ENCODE results near the gene TAPBPL.

The TAPBPL gene

GRCh38 chr12:6438345-6438744, 13.5 kb upstream of the TAPBPL start:
- WGBS, result 92% methylated on average over 11 of the region's 12 CpGs

GRCh38 chr12:6440391-6440790, 11.5 kb upstream of the TAPBPL start:
- no peaks in the 10 kb centered on the region for H3K9me3 ChIP-seq (ENCODE audit: insufficient read depth, low read depth, low read length)
- H3K27me3 ChIP-seq (ENCODE audit: insufficient read depth, low read length), result no peaks in the 10 kb centered on the region
- no peak overlapping the region for H3K4me3 ChIP-seq (ENCODE audit: low read length)
- no peak overlapping the region for H3K27ac ChIP-seq (ENCODE audit: low read depth, low read length)
- no peak overlapping the region for H3K9ac ChIP-seq (ENCODE audit: low read depth, low read length)
- 100% methylated on average over 1 of the region's 1 CpG for WGBS
- no peaks in the 10 kb centered on the region for H3K36me3 ChIP-seq (ENCODE audit: insufficient read depth, low read length)
- no peaks in the 10 kb centered on the region for H3K4me1 ChIP-seq (ENCODE audit: insufficient read depth, low read length)

More at GRCh38 chr12:6438345-6438744, 13.5 kb upstream of the TAPBPL start:
- Histone ChIP-seq H3K27me3 (ENCODE audit: insufficient read depth, low read length) (no peaks in the 10 kb centered on the region), H3K4me1 (ENCODE audit: insufficient read depth, low read length) (peaks cover 7% of the 10 kb centered on the region; the same call in 1 of the 2 replicates), H3K27ac (ENCODE audit: low read depth, low read length) (no peak overlapping the region), H3K4me3 (ENCODE audit: low read length) (no peak overlapping the region), H3K9me3 (ENCODE audit: insufficient read depth, low read depth, low read length) (no peaks in the 10 kb centered on the region), H3K9ac (ENCODE audit: low read depth, low read length) (no peak overlapping the region), H3K36me3 (ENCODE audit: insufficient read depth, low read length) (no peaks in the 10 kb centered on the region)

DNA sequence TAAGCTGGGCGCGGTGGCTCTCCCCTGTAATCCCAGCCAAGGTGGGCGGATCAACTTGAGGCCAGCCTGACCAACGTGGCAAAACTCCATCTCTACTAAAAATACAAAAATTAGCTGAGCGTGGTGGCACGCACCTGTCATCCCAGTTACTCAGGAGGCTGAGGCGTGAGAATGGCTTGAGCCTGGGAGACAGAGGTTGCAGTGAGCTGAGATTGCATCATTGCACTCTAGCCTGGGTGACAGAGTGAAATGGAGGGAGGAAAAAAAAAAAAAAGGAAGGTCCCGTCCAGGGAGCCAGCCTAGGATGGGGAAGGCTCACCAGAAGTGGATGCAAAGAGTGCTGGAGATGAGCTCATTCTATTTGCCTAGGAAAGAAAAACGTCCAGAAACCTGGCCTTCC, 9.0 kb upstream of the TAPBPL start:
- 90% methylated on average over 9 of the region's 9 CpGs for WGBS
- Histone ChIP-seq H3K4me1 (ENCODE audit: insufficient read depth, low read length) (no peaks in the 10 kb centered on the region), H3K4me3 (ENCODE audit: low read length) (no peak overlapping the region), H3K9me3 (ENCODE audit: insufficient read depth, low read depth, low read length) (no peaks in the 10 kb centered on the region), H3K27ac (ENCODE audit: low read depth, low read length) (no peak overlapping the region), H3K27me3 (ENCODE audit: insufficient read depth, low read length) (no peaks in the 10 kb centered on the region), H3K36me3 (ENCODE audit: insufficient read depth, low read length) (no peaks in the 10 kb centered on the region), H3K9ac (ENCODE audit: low read depth, low read length) (no peak overlapping the region)

- Histone ChIP-seq H3K27me3 (ENCODE audit: insufficient read depth, low read length) (no peaks in the 10 kb centered on the region), H3K4me3 (ENCODE audit: low read length) (no peak overlapping the region), H3K27ac (ENCODE audit: low read depth, low read length) (no peak overlapping the region), H3K9me3 (ENCODE audit: insufficient read depth, low read depth, low read length) (no peaks in the 10 kb centered on the region), H3K4me1 (ENCODE audit: insufficient read depth, low read length) (no peaks in the 10 kb centered on the region), H3K36me3 (ENCODE audit: insufficient read depth, low read length) (no peaks in the 10 kb centered on the region), H3K9ac (ENCODE audit: low read depth, low read length) (no peak overlapping the region)
- WGBS, result 73% methylated on average over 9 of the region's 9 CpGs
Measured at GRCh38 chr12:6443361-6443983, 8.4 kb upstream of the TAPBPL start.

- Histone ChIP-seq H3K4me1 (ENCODE audit: insufficient read depth, low read length) (no peaks in the 10 kb centered on the region), H3K4me3 (ENCODE audit: low read length) (no peak overlapping the region), H3K9me3 (ENCODE audit: insufficient read depth, low read depth, low read length) (no peaks in the 10 kb centered on the region), H3K36me3 (ENCODE audit: insufficient read depth, low read length) (no peaks in the 10 kb centered on the region), H3K27me3 (ENCODE audit: insufficient read depth, low read length) (no peaks in the 10 kb centered on the region), H3K9ac (ENCODE audit: low read depth, low read length) (no peak overlapping the region), H3K27ac (ENCODE audit: low read depth, low read length) (no peak overlapping the region)
- 85% methylated on average over 4 of the region's 4 CpGs for WGBS
Measured at GRCh38 chr12:6444031-6444430, 7.8 kb upstream of the TAPBPL start.

DNA sequence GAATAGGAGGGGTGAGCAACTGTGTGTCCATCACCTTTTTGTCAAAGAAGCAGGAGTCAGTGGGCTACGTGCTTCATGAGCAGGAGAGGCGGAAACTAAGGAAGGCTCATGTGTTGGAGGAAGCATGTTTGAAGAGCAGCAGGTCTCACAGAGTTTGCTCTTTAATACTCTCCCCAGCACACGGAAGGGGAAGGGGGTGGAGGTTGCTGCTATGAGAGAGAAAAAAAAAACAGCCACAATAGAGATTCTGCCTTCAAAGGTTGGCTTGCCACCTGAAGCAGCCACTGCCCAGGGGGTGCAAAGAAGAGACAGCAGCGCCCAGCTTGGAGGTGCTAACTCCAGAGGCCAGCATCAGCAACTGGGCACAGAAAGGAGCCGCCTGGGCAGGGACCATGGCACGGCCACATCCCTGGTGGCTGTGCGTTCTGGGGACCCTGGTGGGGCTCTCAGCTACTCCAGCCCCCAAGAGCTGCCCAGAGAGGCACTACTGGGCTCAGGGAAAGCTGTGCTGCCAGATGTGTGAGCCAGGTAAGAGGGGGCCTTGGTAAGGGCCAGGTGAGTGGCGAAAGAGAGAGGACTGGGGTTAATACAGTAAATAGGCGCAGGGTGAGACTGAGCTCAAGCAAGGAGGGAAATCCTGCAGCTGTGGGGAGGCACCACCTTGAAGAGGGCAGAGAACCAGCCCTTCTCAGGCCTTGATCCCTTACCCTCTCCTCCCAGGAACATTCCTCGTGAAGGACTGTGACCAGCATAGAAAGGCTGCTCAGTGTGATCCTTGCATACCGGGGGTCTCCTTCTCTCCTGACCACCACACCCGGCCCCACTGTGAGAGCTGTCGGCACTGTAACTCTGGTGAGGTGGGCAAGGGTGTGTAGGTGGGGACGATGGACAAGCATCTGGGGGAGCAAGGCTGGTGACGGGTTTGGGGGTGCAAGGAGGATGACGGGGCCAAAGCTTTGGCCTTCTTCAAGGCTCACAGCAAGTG, 6.8 kb upstream of the TAPBPL start, which contains the start of gene CD27:
CD27 (plus strand) TSS at position 252 of the 985 bp plus-strand sequence; CDS start at position 393, 141 bp downstream.
- Histone ChIP-seq H3K36me3 (ENCODE audit: insufficient read depth, low read length) (no peaks in the 10 kb centered on the region), H3K4me3 (ENCODE audit: low read length) (no peak within 1 kb of the TSS), H3K4me1 (ENCODE audit: insufficient read depth, low read length) (peaks cover 2% of the 10 kb centered on the region), H3K9me3 (ENCODE audit: insufficient read depth, low read depth, low read length) (no peaks in the 10 kb centered on the region), H3K9ac (ENCODE audit: low read depth, low read length) (no peak within 1 kb of the TSS), H3K27me3 (ENCODE audit: insufficient read depth, low read length) (no peaks in the 10 kb centered on the region), H3K27ac (ENCODE audit: low read depth, low read length) (no peak within 1 kb of the TSS)
- WGBS, result 93% methylated on average over 15 of the region's 16 CpGs

DNA sequence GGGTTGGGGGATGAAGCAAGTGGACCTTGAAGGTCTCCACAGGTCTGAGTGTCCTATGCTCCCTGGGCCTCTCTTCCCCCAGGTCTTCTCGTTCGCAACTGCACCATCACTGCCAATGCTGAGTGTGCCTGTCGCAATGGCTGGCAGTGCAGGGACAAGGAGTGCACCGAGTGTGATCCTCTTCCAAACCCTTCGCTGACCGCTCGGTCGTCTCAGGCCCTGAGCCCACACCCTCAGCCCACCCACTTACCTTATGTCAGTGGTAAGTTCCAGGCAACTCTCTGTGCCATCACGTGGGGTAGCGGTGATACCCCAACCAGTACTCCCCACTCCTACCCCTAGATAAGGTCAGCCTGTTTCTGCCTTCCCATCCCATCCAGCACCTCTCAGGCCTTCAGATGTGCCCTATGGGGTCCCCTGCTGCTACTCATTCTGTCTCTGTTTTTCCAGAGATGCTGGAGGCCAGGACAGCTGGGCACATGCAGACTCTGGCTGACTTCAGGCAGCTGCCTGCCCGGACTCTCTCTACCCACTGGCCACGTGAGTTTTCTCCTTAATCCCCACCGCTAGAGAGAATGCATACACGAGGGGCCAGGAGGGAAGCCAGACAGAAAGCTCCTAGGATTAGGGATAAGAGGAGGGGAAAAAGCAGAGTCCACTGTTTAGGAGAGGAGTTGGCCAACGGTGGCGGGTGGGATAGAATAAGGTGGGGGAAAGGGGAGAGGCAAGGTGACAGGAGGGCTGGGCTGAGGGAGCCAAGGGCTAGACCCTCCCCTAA, 1.6 kb upstream of the TAPBPL start:
- WGBS, result 79% methylated on average over 16 of the region's 16 CpGs
- H3K9ac ChIP-seq (ENCODE audit: low read depth, low read length), result peak overlapping the region; percentile 65
- no peaks in the 10 kb centered on the region for H3K27me3 ChIP-seq (ENCODE audit: insufficient read depth, low read length)
- H3K4me3 ChIP-seq (ENCODE audit: low read length), result peak overlapping the region; percentile 40; the same call in 1 of the 2 replicates
- H3K27ac ChIP-seq (ENCODE audit: low read depth, low read length), result peak overlapping the region; percentile 90
- H3K36me3 ChIP-seq (ENCODE audit: insufficient read depth, low read length), result no peaks in the 10 kb centered on the region
- peaks cover 38% of the 10 kb centered on the region for H3K4me1 ChIP-seq (ENCODE audit: insufficient read depth, low read length)
- no peaks in the 10 kb centered on the region for H3K9me3 ChIP-seq (ENCODE audit: insufficient read depth, low read depth, low read length)

DNA sequence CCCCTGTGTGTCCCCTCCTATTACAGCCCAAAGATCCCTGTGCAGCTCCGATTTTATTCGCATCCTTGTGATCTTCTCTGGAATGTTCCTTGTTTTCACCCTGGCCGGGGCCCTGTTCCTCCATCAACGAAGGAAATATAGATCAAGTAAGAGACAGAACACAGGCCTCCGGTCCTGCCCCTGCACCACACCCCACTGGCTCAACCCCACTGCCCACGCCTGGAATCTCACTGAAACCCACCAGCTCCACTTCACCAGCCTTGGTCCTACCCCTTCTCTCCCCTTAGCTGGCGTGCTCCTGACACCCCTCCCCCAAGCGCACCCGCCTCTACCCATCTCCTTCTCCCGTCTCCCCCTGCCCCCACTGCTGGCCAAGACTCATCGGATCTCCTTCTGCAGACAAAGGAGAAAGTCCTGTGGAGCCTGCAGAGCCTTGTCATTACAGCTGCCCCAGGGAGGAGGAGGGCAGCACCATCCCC, 934 bp upstream of the TAPBPL start:
- Histone ChIP-seq H3K4me1 (ENCODE audit: insufficient read depth, low read length) (peaks cover 38% of the 10 kb centered on the region), H3K27me3 (ENCODE audit: insufficient read depth, low read length) (no peaks in the 10 kb centered on the region), H3K4me3 (ENCODE audit: low read length) (peak overlapping the region; percentile 40), H3K9ac (ENCODE audit: low read depth, low read length) (peak overlapping the region; percentile 65), H3K9me3 (ENCODE audit: insufficient read depth, low read depth, low read length) (no peaks in the 10 kb centered on the region), H3K27ac (ENCODE audit: low read depth, low read length) (peak overlapping the region; percentile 90), H3K36me3 (ENCODE audit: insufficient read depth, low read length) (no peaks in the 10 kb centered on the region)
- 26% methylated on average over 11 of the region's 11 CpGs for WGBS

DNA sequence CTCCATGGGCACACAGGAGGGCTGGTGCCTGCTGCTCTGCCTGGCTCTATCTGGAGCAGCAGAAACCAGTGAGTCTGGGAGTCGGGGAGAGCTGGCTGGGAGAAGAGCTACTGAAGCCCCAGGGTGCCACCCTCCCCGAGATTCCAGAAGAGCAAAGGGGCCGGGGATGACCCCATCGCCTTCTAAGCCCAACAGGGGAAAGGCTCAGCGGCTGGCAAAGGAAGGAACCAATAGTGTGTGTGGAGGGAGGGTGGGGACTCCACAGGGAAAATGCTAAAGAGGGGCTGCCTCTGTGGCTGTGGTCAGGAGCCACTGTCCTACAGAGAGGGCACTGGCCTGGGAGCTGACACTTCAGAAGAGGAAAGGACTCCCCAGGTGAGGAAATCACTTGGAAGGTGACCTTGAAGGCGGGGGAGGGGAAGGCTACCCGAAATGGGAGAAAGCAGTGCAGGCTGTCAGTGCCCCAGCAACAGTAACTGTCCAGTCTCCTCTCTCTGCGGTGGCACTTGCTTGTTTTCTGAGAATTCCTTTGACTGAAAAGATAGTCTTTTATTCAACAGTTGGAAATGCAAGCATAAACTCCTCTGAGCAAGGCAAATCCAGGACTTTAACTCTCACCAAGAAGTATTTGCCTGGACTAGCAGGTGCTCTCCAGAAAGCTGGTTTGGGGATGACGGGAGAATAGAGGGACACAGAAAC, 552 bp downstream of the TAPBPL start:
- Histone ChIP-seq H3K9ac (ENCODE audit: low read depth, low read length) (peak overlapping the region; percentile 65), H3K27ac (ENCODE audit: low read depth, low read length) (peak overlapping the region; percentile 90), H3K4me1 (ENCODE audit: insufficient read depth, low read length) (peaks cover 38% of the 10 kb centered on the region), H3K9me3 (ENCODE audit: insufficient read depth, low read depth, low read length) (no peaks in the 10 kb centered on the region), H3K4me3 (ENCODE audit: low read length) (0 out of 2 replicates have a peak overlapping the region, but pooled peaks have one; percentile 40), H3K27me3 (ENCODE audit: insufficient read depth, low read length) (no peaks in the 10 kb centered on the region), H3K36me3 (ENCODE audit: insufficient read depth, low read length) (no peaks in the 10 kb centered on the region)
- 60% methylated on average over 9 of the region's 9 CpGs for WGBS

- Histone ChIP-seq H3K27ac (ENCODE audit: low read depth, low read length) (no peak overlapping the region), H3K9me3 (ENCODE audit: insufficient read depth, low read depth, low read length) (no peaks in the 10 kb centered on the region), H3K9ac (ENCODE audit: low read depth, low read length) (0 out of 2 replicates have a peak overlapping the region, but pooled peaks have one; percentile 65), H3K4me1 (ENCODE audit: insufficient read depth, low read length) (peaks cover 38% of the 10 kb centered on the region), H3K36me3 (ENCODE audit: insufficient read depth, low read length) (no peaks in the 10 kb centered on the region), H3K27me3 (ENCODE audit: insufficient read depth, low read length) (no peaks in the 10 kb centered on the region), H3K4me3 (ENCODE audit: low read length) (no peak overlapping the region)
- WGBS, result 92% methylated on average over 17 of the region's 17 CpGs
Measured at GRCh38 chr12:6452944-6453630, 1.2 kb downstream of the TAPBPL start.
